GM12864 (cell line): ENCODE measurements around the gene UGCG.
"Not testable (repeated sequence)": the region's sequence is repeated elsewhere in the genome, so short reads cannot be mapped to it uniquely, and the experiment has no call there.

ENCODE experiments used
- DNase-seq: peaks from one replicate; pipeline ENCODE4 v3.0.0-alpha.2; 2011; ENCODE audit warnings: low read depth
- H3K4me3 ChIP-seq: 2 replicates; pipeline ENCODE4 v1.5.1; 2011; ENCODE audit warnings: mild to moderate bottlenecking, low read depth, low read length, control low read depth
- TF ChIP-seq, protein P1 (sequence below): IDR thresholded peaks from 2 replicates; pipeline ENCODE4 v1.5.1; 2011; ENCODE audit warnings: low read depth, mild to moderate bottlenecking, moderate library complexity, low read length, control low read depth, inconsistent platforms; ENCODE audit errors: missing control alignments

Gene UGCG

DNA sequence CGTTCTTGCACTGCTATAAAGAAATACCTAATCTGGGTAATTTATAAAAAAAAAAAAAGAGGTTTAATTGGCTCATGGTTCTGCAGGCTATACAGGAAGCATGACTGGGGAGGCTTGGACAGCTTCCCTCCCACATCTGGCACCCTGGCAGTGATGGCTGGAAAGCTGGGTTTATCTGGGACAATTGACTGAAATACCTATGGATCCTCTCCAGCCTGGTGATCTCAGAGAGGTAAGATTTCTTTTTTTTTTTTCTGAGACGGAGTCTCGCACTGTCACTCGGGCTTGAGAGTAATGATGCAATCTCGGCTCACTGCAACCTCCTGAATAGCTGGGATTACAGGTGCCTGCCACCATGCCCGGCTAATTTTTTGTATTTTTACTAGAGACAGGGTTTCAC is 22.7 kb upstream of the UGCG start:
- H3K4me3 ChIP-seq: no peak overlapping the region
- no peak for DNase-seq
- TF ChIP-seq, protein P1, sequence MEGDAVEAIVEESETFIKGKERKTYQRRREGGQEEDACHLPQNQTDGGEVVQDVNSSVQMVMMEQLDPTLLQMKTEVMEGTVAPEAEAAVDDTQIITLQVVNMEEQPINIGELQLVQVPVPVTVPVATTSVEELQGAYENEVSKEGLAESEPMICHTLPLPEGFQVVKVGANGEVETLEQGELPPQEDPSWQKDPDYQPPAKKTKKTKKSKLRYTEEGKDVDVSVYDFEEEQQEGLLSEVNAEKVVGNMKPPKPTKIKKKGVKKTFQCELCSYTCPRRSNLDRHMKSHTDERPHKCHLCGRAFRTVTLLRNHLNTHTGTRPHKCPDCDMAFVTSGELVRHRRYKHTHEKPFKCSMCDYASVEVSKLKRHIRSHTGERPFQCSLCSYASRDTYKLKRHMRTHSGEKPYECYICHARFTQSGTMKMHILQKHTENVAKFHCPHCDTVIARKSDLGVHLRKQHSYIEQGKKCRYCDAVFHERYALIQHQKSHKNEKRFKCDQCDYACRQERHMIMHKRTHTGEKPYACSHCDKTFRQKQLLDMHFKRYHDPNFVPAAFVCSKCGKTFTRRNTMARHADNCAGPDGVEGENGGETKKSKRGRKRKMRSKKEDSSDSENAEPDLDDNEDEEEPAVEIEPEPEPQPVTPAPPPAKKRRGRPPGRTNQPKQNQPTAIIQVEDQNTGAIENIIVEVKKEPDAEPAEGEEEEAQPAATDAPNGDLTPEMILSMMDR: no peak

DNA sequence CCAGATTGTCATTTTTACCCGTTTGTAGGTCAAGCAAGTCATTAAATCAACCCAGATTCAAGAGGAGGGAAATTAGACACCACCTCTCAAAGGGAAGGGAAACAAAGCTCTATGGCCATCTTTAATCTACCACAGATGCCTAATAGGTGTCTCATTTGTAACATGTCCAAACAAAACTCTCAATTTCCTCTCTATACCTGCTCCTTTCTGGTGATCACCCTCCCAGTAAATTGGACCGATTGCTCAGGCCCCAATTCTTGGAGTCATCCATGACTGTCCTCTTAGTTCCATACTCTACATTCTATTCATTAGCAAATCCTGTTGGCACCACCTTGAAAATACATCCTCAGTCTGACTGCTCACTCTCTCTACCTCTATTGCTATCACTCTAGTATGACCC is 22.1 kb upstream of the UGCG start:
- TF ChIP-seq, protein P1: no peak
- no peak for DNase-seq
- no peak overlapping the region for H3K4me3 ChIP-seq

DNA sequence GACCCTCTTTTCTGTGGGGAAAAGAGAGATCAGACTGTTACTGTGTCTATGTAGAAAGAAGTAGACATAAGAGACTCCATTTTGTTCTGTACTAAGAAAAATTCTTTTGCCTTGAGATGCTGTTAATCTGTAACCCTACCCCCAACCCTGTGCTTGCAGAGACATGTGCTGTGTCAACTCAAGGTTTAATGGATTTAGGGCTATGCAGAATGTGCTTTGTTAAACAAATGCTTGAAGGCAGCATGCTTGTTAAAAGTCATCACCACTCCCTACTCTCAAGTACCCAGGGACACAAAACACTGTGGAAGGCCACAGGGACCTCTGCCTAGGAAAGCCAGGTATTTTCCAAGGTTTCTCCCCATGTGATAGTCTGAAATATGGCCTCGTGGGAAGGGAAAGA is 21.3 kb upstream of the UGCG start:
- H3K4me3 ChIP-seq, DNase-seq: not testable (repeated sequence)

DNA sequence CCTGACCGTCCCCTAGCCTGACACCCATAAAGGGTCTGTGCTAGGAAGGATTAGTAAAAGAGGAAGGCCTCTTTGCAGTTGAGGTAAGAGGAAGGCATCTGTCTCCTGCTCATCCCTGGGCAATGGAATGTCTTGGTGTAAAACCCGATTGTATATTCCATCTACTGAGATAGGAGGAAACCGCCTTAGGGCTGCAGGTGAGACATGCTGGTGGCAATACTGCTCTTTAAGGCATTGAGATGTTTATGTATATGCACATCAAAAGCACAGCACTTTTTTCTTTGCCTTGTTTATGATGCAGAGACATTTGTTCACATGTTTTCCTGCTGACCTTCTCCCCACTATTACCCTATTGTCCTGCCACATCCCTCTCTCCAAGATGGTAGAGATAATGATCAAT is 20.9 kb upstream of the UGCG start:
- not testable (repeated sequence) for H3K4me3 ChIP-seq, DNase-seq

DNA sequence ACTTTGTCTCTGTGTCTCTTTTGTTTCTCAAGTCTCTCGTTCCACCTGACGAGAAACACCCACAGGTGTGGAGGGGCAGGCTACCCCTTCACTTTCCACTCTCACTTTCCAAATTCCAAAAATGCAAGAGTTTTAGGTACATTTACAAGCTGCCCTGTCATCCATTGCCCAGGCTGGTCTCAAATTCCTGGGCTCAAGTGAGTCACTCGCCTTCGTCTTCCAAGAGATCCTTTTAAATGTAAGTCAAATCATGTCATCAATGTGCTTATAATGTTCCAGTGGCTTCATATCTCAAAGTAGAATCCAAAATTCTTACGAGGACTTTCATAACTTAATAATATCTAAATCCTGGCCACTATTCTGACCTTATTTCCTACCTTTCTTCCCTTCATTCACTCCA is 20.4 kb upstream of the UGCG start:
- DNase-seq: no peak
- TF ChIP-seq, protein P1: no peak
- no peak overlapping the region for H3K4me3 ChIP-seq

DNA sequence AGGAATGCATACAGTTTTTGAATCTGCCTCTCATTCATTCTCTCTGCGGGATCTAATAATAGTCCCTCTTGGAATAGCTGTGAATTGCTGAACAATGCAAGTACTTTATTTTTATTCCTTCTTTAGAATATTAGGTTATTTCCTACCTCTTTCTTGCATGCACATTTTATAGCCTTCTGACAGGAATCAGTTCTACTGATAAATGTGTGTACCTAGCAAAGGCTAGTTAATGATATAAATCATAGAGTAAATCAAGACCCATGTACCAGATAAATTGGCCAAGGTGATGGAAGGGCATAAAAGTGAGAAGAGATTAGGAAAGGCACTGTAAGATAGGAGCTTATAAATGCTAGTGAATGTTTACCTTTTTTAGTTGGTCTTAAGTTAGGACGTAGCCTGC is 19.2 kb upstream of the UGCG start:
- H3K4me3 ChIP-seq: no peak overlapping the region
- TF ChIP-seq, protein P1: no peak
- DNase-seq: no peak

DNA sequence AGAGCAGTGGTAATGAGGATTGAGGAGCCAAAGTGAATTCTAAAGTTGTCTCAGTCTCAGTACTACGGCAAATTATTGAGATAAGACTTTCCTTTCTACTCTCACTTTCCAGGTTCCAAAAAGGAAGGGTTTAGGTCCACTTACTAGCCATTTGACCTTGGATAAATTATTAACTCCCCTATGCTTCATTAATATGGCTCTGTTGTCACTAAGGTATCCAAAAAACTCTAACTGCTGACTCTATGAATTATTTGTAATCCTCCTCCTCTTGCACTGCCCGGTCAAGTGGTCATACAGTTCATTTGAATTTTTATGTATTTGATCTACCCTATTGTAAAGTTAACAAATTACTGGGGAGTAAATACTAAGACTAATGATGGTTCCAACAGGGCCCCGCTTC is 17.7 kb upstream of the UGCG start:
- DNase-seq: no peak
- TF ChIP-seq, protein P1: no peak
- no peak overlapping the region for H3K4me3 ChIP-seq

DNA sequence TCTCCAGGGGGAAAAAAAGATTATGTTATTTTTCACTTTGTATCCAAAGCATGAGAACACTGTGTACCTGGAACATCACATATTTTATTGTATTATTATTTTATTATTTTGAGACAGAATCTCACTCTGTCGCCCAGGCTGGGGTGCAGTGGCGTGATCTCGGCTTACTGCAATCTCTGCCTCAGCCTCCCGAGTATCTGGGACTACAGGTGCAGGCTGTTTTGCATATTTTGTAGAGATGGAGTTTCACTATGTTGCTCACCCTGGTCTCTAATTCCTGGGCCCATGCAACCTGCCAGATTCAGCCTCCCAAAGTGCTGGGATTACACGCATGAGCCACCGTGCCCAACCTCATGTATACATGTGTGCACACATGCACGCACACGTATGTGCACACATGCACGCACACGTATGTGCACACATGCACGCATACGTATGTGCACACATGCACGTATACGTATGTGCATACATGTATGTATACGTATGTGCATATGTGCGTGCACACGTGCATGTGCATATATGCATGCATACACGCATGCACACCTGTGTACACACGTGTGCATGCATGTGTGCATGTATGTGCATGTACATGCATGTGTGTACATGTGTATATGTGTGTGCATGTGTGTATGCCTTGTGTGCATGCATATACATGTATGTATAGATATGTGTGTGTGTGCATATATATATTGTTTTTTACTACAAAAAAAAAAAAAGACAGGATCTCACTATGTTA is 9.5 kb upstream of the UGCG start:
- TF ChIP-seq, protein P1: no peak
- no peak overlapping the region for H3K4me3 ChIP-seq
- DNase-seq: no peak
